Right kidney (tissue), 1 donor: ENCODE results near the gene MAP2K6.

Experiments
- DNase-seq: peaks from one replicate; pipeline ENCODE4 v3.0.0-alpha.2; 2016

MAP2K6 gene

GRCh38 chr17:69492410-69493071 is 78.0 kb downstream of the MAP2K6 start:
- DNase-seq = no peak

- DNase-seq = no peak
Measured at GRCh38 chr17:69495787-69496186, 81.3 kb downstream of the MAP2K6 start.

- no peak for DNase-seq
Measured at GRCh38 chr17:69497161-69497560, 82.7 kb downstream of the MAP2K6 start.

- DNase-seq = no peak
Measured at GRCh38 chr17:69499318-69499717, 84.8 kb downstream of the MAP2K6 start.

GRCh38 chr17:69500911-69501429 is 86.5 kb downstream of the MAP2K6 start:
- DNase-seq = no peak

- peak; percentile 72 for DNase-seq
Measured at GRCh38 chr17:69501591-69502468, 87.3 kb downstream of the MAP2K6 start.

- DNase-seq = no peak
Measured at GRCh38 chr17:69503711-69504110, 89.2 kb downstream of the MAP2K6 start.

- DNase-seq = no peak
Measured at GRCh38 chr17:69505740-69506139, 91.2 kb downstream of the MAP2K6 start.

GRCh38 chr17:69506489-69506888 is 92.0 kb downstream of the MAP2K6 start:
- no peak for DNase-seq

- no peak for DNase-seq
Measured at GRCh38 chr17:69508814-69509213, 94.3 kb downstream of the MAP2K6 start.

GRCh38 chr17:69511250-69511649 is 96.8 kb downstream of the MAP2K6 start:
- DNase-seq = no peak

GRCh38 chr17:69512946-69513345 is 98.4 kb downstream of the MAP2K6 start:
- DNase-seq = no peak

- no peak for DNase-seq
Measured at GRCh38 chr17:69516225-69516624, 101.7 kb downstream of the MAP2K6 start.

GRCh38 chr17:69516911-69517310 is 102.4 kb downstream of the MAP2K6 start:
- DNase-seq = no peak

- no peak for DNase-seq
Measured at GRCh38 chr17:69518951-69519350, 104.5 kb downstream of the MAP2K6 start.

- DNase-seq = no peak
Measured at GRCh38 chr17:69523244-69523861, 108.9 kb downstream of the MAP2K6 start.

GRCh38 chr17:69524854-69525253 is 110.4 kb downstream of the MAP2K6 start:
- DNase-seq = no peak

- DNase-seq = no peak
Measured at GRCh38 chr17:69525920-69526841, 111.7 kb downstream of the MAP2K6 start.

GRCh38 chr17:69528035-69528434 is 113.5 kb downstream of the MAP2K6 start:
- no peak for DNase-seq

- DNase-seq = no peak
Measured at GRCh38 chr17:69533481-69534234, 119.2 kb downstream of the MAP2K6 start.

GRCh38 chr17:69534235-69534621 is 119.7 kb downstream of the MAP2K6 start:
- no peak for DNase-seq
